HG03095 (cell line): Measurements from ENCODE around the gene TMEM179.

Experiments used
- ATAC-seq: cut with Tn5 transposase; IDR thresholded peaks from one replicate; pipeline ENCODE4 v1.9.1; 2021; ENCODE audit warnings: moderate library complexity; ENCODE audit not compliant: unreplicated experiment

Gene TMEM179

DNA sequence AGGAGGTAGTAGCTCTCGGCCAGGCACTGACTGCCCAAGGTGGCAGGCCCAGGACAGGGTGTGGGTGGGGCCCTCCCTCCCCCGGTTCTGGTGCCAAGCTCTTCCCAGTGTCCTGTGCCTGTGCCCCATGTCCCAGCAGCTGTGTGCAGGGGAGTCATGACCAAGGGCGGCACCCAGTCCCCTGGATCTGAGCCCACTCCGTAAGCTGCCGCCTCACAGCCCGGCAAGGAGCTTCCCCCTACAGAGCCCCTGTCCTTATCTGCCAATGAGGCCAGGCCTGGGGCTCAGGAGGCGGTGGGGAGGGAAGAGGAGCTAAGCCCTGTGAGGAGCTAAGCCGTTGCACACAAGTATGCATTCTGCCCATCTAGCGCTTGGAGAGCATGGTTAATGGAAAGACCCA is 30.6 kb downstream of the TMEM179 start:
- ATAC-seq, result no peak

DNA sequence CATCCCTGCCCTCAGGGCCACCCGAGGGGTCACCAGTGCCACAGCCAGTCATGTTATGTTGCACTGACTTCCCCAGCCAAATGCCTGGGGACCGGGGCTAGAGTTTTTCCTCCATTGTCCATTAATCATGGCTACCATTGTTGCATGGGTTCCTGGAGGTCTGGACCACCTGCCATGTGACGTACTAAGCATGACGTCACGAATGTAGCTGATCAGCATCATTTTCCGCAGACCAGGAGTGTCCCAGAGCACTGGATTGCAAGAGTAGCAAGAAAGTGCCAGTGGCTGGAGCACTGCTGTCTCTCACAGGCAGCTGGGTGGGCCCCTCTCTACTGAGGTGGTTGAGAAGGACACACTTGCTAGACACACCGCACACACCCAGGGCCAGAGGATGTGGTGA is 31.9 kb downstream of the TMEM179 start:
- ATAC-seq, result no peak

DNA sequence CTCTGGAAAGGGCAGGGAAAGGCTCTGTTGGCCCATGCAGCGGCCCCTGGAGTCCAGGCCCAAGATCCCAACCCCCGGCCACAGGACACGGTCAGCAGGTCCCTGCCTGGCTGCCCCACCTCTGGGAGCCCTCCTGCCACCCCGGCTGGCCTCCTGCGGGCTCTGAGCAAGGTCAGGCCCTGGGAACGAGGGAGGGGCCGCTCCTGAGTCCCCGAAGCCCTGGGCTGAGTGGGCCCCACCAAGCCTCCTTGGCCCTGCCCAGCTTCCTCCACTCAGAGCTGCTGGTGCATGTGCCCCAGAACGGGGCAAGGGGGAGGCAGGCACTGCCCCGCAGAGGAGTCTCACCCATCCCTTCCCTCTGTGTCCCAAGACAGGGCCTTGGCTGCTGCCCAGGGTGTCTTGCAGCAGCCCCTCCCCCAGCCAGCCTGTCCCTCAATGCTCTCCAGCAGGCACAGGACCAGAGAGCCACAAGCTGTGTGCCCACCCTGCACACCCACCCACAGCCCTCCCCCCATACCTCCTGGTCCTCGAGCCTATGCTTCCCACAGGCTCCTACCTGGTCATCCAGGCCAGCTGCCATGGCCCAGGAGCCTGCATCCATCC is 32.4 kb downstream of the TMEM179 start:
- ATAC-seq, result no peak

DNA sequence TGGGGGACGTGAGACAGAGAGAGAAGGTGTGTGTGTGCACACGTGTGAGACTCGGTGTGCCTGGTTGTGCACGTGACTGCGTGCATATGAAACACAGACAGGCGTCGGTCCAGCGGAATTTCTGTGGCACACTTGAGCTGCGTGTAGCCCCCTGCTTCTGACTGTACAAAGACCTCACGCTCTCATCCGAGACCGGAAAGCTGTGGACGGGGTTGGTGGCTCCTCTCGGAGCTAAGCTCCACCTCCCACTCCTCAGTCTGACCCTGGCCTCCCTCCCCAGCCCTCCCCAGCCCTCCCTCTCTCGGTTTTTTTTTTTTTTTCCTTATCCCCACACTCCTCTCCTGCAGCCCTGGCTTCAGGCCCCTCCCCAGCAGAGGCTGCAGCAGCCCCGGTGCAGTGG is 33.3 kb downstream of the TMEM179 start:
- ATAC-seq, result no peak

DNA sequence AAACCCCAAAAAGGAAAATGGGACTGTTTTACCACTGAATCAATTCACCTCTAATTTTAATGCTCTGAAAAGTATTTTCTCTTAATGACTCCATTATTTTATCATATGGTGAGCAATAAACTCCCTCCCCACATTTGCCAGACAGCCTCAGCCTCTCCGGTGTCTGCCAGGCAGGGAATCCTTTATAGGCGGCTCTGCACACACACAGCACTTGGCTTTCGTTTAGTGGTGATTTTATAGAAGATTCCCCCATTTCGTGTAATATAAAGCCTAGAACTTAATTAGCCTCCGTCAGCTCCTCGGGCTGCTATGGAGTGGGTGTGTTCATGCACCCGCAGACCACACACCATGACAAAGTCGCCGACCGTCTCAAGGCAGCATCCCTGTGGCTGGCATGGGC is 35.1 kb downstream of the TMEM179 start:
- no peak for ATAC-seq

DNA sequence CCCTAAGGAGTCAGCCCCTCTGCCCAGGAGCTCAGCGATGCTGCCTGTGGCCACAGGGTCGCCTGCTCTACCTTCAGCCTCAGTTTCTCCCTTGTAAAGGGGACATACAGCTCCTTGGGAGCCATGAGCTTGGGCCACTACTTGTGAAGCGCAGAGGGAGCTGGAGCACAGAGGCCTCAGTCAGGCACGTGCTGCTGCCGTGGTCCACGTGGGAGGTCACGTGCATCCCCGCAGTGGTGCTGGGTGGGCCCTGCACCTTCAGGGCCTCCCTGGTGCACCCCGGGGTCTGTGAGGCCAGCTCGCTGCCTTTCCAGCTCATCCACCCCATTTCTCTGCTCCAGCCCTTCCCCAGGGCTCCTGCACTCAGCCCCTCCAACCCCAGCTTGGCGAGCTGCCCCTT is 36.0 kb downstream of the TMEM179 start:
- ATAC-seq, result no peak

DNA sequence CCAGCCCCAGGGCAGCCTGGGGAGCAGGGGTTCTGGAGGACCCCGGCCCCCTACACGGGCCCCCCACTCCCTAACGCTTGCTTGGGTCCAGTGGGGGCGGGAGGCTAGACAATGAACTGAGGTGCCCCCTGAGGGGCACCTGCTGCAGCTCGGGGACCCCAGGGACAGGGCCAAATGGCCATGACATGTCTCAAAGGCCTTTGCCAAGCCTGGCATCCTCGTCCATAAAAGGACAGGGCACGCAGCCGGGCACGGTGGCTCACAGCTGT is 36.7 kb downstream of the TMEM179 start:
- no peak for ATAC-seq

DNA sequence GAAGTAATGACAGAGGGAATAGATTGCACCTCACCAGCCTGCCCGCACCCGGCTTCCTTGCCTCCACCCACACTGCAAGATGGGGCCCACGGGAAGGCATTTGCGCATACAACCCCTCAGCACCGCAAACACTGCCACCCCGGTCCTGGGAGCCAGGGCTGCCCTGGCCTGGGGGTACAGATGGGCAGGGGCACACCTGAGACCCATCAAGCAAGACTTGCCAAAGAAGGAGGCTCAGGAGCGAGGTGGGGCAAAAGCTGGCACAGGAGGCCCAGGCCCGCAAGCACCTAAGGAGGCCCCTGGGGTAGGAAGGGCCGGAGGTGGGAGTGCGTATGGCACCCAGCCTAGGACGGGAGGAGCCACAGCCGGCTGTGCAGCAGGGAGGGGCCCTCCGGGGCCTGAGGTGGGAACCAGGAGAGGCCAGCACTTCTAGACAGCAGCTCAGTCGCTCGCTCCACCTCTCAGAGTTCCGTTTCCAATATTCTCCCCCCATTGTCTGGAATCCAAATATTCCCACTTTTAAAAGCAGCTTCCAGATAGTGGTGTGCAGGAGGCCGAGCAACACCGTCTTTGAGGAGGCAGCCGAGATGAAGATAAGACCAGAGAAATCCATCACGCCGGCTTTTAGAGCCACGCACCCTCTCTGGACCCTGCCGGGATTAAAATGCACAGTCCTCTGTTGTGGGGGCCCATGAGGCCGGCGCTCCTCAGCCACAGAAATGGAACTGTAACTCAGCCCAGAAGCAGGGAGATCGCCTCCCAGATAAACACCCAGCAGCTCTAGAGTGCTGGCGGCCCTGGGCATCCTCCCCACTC is 37.2 kb downstream of the TMEM179 start:
- no peak for ATAC-seq

DNA sequence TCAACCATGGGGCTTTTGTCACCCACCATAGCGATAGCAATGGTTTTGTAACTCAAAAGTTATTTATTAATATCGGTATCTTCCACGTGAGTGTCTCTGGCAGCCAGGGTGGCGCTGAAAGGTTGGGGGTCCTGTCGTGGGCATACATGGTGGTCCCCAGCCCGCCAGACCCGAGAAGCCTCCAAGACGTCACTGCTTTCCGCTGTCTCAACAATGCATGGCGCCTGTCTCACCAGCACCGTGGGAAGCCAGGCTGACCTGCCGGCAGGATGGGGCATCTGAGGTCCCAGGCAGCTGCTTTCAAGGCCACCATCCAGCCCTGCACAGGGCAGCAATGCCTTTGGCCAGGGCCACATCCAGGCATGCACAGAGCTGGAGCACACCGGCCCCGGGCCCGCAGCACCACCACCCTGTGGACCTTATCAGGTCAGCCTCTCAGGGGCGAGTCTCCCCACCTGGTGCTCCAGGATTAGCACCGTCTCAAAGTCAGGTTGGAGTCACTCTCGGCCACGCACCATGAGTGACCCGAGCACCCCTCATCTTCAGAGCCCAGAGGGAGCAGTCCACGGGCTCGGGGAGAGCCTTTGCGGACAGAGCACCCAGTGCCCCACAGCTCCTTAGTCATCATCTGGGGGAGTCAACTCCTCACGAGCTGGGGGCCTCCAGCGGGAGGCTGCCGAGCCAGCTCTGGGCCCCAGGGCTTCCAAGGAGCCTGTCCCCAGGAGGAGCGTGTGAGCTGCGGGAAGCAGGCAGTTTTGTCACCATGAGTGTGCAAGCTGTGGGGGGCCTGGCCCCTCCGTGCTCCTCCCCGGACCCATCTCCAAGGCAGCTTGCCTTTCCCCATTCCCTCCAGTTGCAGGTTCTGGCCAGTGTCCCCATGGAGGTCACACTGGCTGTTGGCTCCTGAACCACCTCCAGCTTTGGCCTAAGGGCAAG is 39.6 kb downstream of the TMEM179 start:
- no peak for ATAC-seq

DNA sequence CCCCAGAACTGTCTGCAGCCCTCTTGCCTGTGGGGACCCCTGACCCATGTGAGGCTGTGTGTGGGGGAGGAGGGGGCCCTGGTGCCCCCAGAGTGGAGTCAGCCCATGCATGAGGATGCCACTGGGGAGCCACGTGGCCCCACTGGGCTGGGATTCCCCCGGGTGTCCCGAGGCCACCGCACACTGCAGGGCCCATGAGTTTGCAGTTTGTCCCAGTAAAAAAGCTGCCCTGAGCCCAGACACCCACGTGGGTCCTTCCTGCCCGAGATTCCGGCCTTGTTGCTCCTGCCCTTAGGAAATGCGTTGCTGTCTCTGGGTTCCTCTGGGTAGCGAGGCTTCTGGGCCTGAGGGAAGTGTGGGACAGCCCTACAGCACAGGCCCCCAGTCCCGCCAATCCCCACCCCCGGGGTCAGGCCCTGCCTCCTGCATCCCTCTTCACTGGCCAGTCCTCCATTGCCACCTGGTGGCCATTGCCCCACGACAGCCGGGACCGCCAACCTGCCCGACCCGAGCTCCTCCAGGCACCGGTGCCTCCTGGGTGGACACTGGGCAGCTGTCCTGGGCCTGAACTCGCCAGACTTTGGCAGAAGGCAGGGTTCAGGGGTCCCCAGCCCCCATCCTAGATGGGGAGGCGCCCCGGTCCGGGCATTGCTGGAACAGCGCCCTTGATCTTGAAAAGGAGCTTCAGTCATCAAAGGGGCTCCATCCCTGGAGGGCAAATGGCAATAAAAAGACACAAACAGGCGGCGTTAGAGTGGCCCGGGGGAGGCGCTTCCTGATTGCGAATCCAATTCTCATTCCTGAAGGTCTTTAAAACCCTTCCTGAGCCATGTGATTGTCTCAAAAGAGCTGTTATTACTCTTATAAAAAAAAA is 40.6 kb downstream of the TMEM179 start:
- ATAC-seq, result no peak

DNA sequence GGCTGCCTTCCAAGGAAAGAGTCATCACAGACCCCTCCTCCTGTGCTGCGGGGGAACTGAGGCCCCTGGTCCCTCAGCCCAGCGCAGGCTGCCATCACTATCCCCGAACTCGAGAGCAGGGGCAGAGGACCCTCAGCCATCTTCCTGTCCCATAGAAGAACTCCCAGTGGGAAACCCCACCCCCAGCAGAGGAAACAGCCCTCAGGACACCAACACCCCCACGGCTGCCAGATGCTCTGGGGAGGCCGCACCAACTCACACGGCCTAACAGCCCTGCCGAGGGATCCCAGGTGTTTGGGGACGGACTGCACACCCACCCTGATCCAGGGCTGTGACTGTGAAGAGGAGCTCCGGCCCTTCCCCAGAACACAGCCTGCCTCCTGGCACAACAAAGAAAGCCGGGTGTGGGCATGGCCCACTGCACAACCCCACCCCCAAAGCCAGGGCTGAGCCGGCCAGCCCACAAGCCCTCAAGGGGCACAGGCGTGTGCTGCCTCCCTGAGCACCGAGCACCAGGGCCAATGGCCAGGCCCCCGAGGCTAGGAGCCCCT is 41.3 kb downstream of the TMEM179 start:
- ATAC-seq, result no peak

DNA sequence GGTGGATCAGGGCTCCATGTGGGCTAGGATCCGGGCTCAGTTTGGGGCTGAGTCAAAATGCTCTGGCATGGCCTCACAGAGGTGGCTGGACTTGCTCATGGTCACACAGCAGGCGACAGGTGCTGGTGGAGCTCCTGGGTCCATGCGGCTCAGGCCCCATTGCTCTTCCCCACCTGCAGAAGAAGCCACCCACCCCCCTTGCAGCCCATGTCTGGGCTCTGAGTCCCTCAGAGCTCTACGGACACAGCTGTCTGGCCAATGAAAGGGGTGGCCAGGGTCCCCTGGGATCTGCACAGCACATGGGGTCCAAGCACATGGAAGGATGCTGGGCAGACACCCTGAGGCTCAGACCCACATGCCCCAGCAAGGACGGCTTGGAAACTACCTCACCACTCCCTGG is 42.0 kb downstream of the TMEM179 start:
- ATAC-seq, result no peak

DNA sequence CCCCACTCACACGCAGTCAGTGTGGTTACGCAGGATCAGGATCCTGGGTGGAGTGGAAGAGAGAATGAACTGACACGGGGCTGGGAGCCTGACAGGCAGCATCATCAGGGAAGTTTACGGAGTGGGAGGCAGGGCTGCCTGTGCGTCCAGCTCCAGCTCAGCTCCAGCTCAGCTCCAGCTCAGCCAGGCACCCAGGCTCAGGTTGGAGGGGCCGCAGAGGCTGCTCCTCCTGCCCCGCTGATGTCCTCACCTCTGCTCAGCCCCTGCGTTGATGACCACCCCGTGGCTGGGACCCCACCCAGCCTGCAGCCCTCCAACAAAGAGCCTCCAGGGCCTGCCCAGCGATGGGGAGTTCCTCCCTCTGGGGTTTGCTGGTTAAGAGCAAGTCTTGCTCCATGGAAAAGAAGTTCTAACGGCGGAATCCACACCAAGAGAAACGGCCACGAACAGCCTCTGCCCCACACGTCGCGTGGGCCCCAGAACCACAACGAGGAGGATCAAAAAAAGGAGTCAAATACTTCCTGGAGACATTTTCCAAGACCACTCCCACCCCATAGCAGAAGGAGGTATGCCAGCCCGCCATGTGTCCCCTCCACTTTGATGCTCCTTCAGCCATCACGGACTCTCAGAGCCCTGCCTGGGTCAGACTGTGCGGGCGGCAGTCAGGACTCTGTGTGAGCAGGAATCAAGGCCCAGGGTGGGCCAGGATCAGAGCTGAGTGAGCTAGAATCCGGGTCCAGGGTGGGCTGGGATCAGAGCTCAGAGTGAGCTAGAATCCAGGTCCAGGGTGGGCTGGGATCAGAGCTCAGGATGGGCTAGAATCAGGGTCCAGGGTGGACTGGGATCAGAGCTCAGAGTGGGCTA is 42.7 kb downstream of the TMEM179 start:
- no peak for ATAC-seq

DNA sequence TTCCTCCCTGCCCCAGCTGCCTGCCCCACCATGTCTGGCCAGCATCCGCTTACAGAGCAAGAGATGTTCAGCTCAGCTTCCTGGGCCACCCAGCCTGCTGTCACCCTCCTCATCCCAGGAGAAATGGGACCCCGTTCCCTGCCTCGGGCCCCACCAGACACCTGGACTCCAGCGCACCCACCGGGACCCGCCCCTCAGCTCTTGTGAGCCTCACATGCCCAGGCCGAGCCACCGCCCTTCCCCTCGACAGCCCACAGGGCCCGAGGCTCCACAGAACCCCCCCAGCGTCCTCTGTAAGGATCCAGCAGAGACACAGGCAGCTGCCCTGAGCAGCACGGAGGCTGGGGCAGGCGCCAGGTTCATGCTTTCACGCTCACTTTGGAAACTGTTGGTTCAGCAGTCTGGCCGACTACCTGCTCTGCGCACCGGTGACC is 43.4 kb downstream of the TMEM179 start:
- no peak for ATAC-seq

DNA sequence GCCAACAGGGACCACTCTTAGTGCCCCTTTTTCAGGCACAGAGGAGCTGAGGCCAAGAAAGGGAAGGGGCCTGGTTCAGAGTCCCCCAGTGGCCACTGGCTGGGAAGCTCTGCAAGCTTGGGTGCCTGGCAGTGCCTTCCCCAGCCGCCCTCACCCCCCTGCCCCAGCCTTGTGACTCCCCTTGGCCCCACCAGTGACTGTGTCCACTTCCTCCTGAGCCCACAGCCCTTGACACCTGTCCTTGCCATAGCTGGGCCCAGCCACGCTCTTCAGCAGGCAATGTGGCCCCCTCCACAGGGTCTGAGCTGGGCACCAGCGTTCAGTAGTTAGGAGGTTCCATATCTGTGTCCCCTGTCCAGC is 44.0 kb downstream of the TMEM179 start:
- no peak for ATAC-seq

DNA sequence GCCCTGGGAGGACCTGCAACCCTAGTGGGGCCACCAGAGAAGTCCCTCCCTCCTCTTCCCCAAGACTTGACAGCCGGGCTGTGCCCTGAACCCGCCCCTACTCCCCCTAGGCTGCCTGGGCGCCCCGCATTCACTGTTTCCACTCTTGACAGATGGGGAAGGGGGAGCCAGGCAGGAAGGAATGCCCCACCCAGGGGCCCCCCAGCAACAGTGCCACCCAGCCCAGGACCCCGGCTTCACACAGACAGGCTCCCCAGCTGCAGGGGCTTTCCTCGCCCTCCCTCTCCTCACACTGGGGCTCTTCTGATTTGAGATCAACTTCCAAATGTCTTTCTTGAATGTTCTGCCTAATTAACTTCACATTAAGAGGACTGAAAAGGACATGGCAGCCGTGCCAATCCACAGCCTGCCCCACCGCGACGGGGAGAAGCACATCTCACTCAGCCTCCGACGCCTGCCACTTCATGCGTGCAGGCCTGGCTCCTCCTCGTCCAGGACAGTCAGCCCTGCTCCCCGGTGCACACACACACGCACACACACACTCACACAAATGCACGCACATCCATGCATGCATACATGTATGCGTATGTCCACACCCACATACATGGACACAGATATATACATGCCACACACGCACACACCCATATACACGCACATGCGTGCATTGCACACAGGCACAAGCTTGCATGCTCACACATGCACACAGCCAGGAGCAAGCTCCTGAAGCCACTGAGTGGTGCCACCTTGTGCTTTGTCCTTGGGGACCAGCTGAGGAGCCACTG is 44.6 kb downstream of the TMEM179 start:
- ATAC-seq, result no peak

DNA sequence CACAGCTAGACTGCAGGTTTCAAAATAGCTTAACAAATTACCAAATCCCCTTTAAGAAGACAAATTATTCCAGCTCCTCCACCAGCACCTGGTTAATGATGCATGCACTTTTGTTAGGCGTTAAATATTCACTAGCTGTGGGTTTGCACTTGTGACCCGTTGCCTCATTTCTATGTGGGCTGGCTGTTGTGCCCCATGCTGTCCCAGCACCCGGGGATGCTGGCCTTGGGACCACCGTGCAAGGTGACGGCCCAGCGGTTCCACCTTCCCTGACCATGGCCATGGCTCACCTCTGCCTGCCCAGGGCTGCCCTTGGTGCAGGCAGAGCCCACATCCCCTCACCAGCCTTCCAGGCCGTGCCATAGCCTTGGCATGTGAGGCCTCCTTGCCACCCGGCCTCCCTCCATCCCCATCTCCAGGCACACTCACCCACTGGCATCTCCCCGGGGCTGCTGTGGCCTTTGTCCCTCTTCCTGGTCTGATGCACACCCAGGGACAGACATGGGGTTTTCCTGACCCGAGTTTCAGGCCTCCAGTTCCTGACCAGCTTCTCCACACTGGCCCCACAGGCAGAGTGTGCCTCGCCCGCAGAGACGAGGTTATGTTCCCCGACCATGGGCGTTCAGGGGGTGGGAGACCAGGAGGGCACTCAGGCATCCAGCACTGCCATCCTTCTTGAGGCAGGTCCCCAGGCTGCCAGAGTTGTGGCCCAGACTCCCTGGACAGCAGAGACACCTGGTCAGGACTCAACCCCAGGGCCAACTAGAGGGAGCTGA is 45.4 kb downstream of the TMEM179 start:
- no peak for ATAC-seq
